Islet of Langerhans (tissue), 1 donor: ENCODE measurements around the gene TEAD3.

Experiments
- FAIRE-seq: peaks from one replicate; lab custom pipeline; 2011; peaks lifted over from hg19 to GRCh38; lab: Jason Lieb, UNC

The TEAD3 gene

DNA sequence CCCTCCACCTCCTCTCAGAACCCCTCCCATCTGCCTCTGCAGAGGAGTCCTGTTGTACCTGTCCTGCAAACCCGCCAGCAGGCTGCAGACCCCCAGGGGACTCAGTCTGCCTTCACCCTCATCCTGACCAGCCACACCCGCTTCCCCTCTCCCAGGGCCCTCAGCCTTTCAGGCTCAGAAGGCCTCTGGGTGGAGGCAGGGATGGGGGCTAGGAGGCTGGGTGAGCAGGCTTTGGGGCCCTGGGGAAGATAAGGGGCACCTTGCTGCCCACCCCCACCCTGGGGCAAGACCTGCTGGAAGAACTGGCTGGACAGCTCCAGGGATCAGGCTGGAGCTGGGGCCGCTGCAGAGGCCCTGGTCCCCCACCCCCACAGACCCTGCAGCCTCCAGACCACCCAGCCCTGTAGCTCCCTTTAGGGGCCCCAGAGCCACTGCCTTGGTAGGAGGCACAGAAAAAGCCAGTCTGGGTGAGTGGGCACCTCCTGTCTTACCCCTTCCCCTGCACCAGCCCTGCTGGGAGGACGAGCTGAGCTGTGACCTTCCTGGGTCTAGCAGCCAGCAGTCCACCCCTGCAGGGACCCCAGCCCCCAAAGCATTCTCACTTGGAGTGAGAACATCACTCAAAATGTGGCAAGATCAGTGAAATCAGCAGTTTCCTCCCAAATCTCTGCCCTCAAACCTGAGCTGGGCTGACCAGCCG, 5.2 kb downstream of the TEAD3 start:
- no peak for FAIRE-seq

DNA sequence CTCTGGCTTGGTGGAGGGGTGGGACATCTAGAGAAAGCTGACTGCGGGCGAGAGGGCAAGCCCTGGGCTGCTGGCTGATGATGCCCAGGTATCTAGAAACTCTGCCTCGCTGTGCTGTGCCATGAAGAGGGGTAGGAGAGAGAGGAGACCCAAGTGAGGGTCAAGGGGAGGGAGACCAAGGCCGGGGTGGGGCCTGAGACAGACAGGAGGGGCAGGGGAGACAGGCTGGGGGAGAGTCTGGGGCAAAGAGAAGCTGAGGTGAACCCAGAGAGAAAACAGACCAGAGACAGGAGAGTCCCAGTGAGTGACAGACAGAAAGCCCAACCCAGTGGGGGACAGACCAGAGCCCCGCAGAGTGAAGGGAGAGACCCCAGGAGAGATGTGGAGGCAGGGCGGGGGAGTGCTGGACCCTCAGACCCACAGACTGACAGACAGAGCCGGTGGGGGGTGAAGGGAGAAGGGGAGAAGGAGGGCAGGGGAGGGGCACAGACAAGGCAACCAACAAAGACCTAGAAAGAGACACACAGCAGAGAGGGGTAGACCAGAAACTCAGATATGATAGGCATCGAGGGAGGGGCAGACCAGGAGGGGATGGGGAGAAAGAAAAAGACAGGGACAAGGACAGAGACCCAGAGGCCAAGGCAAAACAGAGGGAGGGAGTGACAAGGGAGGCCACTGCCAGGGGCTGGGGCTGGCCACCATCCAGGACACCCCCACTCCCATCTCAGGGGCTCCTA, 5.9 kb downstream of the TEAD3 start:
- no peak for FAIRE-seq

DNA sequence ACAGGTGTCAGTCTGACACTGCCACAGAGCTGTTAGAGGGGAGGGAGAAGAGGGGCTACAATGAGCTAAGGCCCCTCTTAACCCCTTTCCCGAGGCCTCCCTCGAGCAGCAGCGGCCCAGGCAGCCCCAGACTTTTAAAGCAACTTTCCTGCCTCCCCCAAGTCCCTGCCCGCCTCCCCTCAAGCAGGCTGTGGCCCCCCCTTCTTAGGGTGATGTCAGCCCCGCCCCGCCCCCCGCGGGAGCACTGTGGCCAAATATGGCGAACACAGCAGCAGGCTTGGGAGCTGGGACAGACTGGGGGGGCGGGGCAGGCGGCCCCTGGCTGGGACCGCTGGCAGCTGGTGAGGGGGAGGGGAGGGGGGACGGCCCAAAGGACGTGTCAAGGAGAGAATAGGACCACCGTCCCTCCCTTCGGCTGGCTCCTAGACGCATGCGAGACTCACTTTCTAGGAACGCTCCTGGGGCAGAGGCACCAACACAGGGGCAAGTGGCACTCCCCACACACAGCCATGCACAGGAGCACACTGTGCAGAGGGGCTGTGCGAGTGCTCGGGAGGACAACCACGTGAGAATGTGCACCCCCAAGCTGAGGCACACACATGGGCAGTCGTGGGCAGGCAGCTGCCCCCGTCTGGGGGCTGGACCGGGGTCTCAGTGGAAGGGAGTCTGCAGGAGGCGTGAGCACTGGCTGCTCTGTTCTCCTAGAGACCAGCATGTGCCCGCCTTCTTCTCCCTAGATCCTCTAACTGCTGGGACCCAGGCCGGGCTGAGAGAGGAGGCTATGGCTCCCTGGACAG, 6.7 kb downstream of the TEAD3 start:
- no peak for FAIRE-seq

DNA sequence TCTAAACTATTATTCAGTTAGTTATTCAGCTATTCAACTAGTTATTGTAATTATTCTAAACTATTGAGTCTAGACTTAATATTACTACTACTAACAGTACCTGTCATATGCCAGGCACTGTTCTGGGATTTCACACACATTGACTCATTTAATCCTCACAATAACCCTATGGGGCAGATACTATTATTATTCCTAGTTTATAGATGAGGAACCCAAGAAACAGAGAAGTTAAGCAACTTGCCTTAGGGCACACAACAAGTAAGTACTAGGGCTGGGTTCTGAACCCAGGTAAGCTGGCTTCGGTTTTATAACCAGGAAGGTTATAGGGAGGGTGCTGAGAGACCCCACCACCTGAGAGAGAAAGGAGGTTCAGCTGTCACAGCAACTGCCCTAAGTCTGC, 7.8 kb downstream of the TEAD3 start:
- no peak for FAIRE-seq

DNA sequence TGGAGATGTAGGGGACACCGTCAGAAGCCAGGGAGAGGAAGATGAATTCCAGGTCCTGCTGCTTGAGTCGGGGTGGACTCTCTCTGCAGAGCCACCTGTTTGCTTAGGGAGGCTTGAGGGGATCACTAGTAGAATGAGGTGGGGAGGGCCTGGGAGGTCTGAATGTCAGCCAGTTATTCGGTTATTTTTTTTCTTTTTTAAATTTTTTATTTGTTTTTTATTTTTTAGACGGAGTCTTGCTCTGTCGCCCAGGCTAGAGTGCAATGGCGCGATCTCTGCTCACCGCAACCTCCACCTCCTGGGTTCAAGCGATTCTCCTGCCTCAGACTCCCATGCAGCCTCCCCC, 8.4 kb downstream of the TEAD3 start:
- no peak for FAIRE-seq

DNA sequence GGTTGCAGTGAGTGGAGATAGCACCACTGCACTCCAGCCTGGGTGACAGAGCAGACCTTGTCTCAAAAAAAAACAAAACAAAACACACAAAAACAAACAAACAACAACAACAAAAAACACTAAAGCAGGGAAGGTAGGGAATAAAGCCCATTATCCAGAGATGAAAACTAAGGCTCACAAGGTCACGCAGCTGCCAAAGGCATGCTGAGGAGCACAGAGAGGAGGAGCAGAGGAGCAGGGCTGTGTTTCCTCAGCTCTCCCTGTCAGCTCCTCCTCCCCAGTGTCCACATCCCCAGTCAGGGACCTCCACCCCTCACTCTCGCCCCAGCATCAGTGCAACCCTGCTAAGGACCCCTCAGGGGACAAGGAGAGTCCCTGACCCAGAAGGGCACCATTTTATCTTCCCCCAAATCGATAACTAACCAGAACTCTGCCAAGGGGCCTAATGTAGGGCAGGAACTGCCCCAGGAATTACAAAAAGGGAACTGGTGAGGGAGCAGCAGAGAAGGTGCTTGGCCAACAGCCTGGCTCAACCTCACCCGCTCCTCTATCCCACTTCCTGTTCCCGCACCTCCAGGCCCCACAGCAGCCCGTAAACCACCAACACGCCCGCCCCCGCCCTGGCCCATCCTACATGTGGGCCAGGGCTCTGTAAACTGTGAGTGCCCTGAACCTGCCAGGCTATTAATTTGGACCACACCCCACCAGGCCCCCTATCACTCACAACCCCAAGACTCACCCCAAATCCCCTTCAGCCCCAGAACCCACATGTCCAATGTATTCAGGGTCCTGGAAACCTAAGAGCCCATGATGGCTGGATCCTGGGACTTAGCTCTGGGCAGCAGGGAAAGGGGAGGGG, 9.0 kb downstream of the TEAD3 start:
- no peak for FAIRE-seq

DNA sequence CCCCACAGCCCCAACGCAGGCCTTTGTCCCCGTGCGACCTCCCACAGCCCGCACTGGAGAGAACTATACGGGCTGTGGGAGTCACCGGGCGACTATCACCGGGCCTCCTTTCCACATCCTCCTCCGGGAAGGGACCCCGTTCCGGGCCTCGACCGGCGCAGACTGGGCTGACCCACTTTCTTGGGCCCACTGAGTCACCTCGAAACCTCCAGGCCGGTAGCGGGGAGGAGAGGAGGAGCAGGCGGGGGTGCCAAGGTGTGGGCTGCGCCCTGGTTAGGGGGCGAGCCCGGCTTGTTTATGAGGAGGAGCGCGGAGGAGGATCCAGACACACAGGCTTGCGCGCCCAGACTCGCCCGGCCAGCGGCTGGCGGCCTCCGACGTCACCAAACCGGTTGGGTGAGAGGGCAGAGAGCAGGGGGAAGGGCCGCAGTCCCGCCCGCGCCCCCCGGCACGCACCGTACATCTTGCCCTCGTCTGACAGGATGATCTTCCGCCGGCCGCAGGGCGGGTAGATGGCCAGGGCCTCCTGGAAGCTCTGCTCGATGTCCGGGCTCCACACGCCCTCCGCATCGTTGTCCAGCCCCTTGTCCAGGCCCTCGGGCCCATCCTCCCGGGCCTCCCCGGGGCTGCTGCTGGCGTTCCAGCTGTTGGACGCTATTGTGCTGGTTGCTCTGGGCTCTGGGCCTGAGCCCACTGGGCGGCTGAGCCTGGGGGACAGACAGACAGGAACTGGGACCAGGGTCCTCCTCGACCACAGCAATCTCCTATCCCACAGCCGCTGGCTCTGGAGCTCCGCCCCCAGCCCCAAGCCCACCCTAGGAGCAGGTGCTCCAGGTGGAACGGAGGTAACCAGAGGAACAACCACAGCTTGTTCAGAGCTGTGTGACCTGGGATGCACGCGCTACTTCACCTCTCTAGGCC, 10.6 kb downstream of the TEAD3 start:
- FAIRE-seq: no peak

DNA sequence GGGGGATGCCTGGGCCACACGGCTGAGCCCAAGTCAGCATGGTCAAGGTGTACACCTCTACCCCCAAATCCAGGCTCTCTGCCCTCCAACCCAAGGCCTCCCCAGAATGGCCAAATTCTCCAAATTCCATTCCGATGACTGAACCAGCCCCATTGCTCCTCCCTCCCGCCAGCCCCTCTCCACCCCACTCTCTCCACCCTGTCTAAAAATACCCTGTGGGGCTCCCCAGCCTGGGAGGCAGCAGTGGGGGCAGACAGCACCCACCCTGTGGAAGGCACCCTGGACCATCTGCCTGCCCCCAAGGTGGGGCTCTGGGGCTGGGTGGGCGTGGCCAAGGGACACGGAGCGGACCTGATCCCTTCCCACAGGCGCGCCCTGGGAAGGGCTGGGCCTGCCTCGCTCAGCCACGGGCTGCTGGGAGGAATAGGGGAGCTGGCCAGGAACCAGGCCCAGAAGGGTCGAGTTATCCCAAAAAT, 11.4 kb downstream of the TEAD3 start:
- no peak for FAIRE-seq

DNA sequence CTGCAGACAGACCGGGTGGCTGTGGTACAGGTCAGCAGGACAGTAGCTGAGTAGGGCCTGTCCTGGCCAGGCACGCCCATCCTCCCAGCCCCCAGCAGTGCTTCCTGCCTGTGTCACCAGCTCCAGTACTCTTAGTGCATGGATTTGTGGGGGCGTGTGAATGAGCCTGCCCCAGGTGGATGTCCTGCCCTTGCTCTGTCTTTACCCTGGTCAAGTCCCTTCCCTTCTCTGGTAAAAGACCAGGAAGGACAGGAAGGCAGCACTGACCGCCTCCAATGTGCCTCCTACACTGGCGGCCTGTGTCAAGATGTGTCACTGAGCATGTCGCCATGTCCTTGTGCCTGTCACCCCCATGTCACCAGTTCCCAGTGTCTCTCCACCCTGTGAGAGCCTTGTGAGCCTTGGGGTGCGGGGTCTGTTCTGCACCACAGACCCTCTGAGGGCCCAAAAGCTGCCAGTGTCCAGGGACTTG, 11.9 kb downstream of the TEAD3 start:
- no peak for FAIRE-seq

DNA sequence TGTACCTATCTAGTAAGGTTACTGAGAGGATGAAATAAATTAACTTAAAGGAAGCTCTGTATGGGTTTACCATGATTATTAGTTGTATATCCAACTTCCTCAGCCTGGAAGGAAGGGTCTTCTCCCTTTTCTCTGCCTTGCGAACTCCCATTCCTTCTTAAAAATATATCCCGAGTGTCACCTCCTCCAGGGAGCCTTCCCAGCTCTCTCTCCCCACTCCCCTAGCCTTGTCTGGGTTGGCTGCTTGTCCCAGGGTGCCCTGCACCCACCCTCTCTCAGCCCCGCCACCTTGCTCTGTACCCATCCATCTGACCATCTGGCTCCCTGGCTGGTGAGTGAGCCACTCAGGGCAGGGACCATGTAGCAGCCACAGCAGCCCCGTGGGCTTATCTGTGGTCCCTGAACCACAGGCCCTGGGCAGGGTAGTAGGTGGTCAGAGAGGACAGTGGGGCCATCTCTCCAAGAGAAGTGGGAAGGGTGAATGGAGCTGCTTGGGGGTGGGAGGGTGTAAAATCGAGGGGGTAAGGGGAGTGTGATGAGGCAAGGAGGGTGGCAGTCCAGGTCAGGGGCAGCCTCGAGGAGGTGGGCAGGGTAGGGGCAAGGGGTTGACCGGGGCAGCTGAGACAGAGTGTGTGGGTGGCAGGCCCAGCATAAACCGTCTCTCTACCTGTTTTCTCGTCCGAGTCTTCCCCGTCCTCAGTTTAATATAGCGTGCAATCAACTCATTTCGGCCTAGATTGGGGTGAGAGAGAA, 12.8 kb downstream of the TEAD3 start:
- FAIRE-seq: no peak

DNA sequence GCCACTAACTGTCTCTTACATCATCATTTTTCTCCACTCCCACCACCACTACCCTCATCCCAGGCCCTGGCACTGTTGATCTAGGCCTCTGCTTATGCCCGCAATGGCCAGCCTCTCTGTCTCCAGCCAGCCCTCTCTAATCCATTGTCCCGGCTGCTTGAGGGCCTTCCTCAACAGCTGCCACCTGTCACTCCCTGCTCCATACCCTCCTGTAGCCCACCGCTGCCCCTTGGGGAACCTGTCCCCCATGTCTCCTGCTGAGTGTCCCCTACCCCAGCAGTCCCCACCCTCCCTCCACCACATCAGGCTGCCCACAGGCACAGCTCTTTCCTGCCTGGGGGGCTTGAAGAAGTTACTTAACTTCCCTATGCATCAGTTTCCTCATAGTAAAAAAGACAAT, 13.4 kb downstream of the TEAD3 start:
- FAIRE-seq: no peak

DNA sequence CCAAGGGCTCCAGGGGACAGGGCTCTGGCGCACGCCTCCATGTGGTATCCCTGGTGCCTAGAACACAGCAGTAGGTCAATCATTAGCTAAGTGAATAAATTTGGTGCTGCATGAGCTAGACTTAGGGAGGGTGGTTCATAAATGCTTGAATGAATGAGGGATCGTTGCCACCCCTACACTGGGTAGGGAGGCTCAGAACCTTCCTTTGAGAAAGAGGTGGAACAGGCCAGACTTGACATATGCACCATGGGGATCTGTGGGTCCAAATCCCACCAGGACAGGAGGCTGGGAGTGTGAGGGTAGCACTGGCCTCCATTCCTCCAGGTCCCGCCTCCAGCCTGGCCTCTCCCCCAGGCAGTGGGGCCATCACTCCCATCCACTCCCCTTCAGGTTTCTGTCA, 13.8 kb downstream of the TEAD3 start:
- FAIRE-seq: no peak

DNA sequence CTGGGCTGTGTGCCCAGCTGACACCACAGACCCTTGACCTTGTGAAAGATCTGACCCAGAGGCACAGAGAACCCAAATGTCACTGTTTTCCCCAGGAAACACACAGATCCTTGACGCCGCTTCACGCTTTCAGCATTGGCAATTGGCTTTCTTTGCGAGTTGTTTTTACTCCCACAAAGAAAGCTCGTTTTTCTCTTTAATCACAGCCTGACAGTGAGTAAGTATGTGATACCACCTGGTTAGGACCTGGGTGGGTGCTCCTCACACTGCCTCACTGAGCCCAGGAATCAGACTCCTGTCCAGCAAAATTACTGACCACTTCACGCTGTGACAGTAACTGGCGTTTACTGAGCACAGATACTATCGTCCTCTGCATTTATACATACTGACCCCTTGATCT, 15.7 kb downstream of the TEAD3 start:
- no peak for FAIRE-seq

DNA sequence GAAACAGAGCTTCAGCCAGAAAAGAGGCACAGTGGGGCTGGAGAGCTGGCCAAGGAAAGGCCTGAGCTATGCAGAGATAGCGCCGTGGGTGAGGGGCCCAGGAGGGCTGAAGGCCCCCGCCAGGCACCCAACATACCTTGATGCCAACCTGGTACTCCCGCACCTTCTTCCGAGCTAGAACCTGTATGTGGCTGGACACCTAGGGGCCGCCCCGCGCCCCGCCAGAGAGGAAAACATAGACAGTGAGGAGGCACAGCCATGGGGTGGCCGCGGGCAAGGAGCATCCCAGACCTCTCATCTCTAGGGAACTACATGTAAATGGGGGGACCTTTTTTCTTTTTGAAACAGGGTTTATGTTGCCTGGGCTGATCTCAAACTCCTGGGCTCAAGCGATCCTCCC, 16.7 kb downstream of the TEAD3 start:
- FAIRE-seq: no peak

DNA sequence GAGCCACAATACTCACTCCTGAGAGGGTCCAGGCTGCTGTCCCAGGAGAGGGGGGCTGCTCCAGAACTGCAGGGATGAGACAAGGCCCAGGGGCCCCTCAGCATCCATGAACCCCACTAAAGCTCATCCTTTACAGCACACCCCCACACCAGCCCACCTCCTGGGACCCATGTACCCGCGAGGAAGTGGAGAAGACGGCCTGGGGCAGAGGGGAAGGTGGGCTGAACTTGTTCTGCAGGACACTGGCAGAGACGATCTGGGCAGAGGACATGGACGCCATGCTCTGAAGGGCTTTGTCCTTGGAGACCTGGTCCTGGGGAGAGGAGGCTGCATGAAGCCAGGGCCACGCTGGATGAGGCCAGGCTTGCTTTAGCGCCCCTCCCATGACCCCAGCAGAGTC, 18.6 kb downstream of the TEAD3 start:
- no peak for FAIRE-seq

DNA sequence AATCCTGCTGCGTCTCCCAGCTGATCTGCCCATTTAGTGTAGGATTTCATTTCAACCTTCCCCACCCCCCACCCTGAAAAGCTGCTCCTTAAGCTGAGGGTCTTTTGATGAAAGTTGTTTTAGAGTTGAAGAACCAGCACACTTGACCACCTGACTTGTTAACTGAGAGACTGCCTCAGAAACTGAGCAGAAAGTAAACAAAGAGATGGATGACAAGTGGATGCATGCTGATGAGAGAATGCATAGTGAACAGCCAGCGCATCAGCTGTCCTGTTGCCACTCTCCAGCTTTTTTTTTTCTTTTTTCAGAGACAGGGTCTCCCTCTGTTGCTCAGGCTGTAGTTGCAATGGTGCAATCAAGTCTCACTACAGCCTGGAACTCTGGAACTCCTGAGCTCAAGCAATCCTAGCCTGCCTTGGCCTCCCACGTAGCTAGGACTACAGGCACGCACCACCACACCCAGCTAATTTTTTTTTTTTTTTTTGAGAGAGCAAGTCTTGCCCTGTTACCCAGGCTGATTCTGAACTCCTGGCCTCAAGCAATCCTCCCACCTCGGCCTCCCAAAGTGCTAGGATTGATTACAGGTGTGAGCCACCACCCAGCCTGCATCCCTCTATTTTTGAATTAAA, 19.2 kb downstream of the TEAD3 start:
- FAIRE-seq: no peak

DNA sequence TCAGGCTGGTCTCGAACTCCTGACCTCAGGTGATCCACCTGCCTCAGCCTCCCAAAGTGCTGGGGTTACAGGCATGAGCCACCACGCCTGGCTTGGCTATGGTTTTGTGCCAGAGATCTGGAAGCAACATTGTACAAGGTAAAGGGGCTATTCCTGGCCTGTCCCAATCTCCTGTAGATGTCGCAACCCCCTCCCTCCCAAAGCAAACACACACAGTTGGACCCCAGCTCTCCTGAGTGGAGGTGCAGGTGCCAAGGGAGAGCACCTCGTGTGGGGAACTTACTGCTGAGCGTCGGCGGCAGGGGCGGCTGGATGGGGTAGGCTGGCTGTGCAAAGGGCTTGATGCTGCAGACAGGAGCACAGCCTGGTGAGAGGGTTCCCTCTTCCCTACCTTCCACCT, 19.9 kb downstream of the TEAD3 start:
- FAIRE-seq: no peak

DNA sequence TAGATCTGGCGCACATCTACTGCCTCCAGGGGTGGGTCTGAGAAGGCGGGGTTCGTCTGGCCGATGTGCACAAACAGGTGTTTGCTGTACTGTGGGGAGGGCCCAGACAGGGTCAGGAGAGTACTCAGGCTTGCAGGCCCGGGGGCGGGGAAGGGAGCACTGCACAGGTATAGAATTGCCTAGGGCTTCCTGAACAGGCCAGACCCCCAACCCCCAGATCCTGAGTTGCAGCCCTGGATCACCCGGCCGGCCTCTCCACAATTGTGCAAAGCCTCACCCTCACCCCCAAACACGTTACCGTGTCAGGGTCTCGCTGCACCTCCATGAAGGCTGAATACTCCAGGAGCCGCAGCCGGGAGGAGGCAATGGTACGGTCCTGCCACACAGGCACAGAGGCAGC, 20.9 kb downstream of the TEAD3 start:
- no peak for FAIRE-seq

DNA sequence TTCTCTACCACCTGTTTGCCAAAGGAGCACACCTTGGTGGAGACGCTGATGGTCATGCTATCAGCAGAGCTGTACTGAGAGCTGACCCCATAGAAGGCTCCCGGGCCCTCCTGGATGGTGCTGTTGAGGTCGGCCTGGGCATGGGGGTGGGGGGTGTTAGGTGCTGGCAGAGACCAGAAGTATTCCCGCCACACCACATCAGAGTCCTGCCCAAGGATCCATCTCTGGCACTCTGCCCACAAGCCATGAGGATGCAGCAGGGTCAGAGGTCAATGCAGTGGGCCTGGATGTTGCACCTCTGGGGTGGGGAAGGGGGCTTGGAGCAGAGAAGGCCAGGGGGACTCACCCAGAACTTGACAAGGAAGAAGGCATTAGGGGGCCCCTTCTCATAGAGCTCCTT, 21.3 kb downstream of the TEAD3 start:
- FAIRE-seq: no peak
